ENCODE results near the gene DCAF8.

The DCAF8 gene

DNA sequence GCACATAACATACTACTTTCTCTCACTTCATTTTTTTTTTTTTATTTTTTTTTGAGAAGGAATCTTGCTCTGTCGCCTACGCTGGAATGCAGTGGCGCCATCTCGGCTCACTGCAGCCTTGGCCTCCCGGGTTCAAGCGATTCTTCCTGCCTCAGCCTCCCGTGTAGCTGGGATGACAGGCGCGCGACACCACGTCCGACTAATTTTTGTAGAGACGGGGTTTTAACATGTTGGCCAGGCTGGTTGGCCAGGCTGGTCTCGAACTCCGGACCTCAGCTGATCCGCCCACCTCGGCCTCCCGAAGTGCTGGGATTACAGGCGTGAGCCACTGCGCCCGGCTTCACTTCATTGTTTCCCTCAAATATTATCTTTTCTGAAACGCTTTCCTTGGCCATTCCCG is 23.2 kb upstream of the DCAF8 start:
- H2BK15ac ChIP-seq (replicated peaks; ENCODE audit: low read depth) = no peak overlapping the region
- H4K5ac ChIP-seq (ENCODE audit: low read length) = no peak overlapping the region
- H2BK5ac ChIP-seq (ENCODE audit: low read length) = no peak overlapping the region
- WGBS (ENCODE audit: extremely low coverage, insufficient coverage, low lambda C conversion rate) = no CpG with 5 or more reads among the region's 23 CpGs
- H3K56ac ChIP-seq (ENCODE audit: low read length) = no peak overlapping the region
- no peak overlapping the region for H3K23ac ChIP-seq (ENCODE audit: low read length)
- no peak for DNase-seq
- peaks cover 8% of the 10 kb centered on the region for H3K36me3 ChIP-seq (ENCODE audit: control insufficient read depth, insufficient read depth, low read length)
- H3K27ac ChIP-seq (ENCODE audit: low read depth, low read length) = no peak overlapping the region
- no peak overlapping the region for H3K9ac ChIP-seq (ENCODE audit: low read length)
- peaks cover 7% of the 10 kb centered on the region for H3K4me1 ChIP-seq (ENCODE audit: control insufficient read depth, low read depth, low read length)
- no peak overlapping the region for H3K18ac ChIP-seq (ENCODE audit: low read length)
- H2AK5ac ChIP-seq (ENCODE audit: low read length) = no peak overlapping the region
- H3K27me3 ChIP-seq (ENCODE audit: insufficient read depth, low read length, poor library complexity) = no peaks in the 10 kb centered on the region
- no peak overlapping the region for H4K8ac ChIP-seq (ENCODE audit: low read depth, low read length)
- H3K4me2 ChIP-seq (ENCODE audit: low read length) = no peak overlapping the region
- no peak overlapping the region for H3K4ac ChIP-seq (ENCODE audit: low read depth, low read length)
- H3K79me2 ChIP-seq (ENCODE audit: control insufficient read depth, insufficient read depth, low read length) = peaks cover 9% of the 10 kb centered on the region
- peaks cover 10% of the 10 kb centered on the region for H3K79me1 ChIP-seq (ENCODE audit: low read length)
- H3K4me3 ChIP-seq (ENCODE audit: low read length) = no peak overlapping the region
- H2BK120ac ChIP-seq (ENCODE audit: low read depth, low read length) = no peak overlapping the region

DNA sequence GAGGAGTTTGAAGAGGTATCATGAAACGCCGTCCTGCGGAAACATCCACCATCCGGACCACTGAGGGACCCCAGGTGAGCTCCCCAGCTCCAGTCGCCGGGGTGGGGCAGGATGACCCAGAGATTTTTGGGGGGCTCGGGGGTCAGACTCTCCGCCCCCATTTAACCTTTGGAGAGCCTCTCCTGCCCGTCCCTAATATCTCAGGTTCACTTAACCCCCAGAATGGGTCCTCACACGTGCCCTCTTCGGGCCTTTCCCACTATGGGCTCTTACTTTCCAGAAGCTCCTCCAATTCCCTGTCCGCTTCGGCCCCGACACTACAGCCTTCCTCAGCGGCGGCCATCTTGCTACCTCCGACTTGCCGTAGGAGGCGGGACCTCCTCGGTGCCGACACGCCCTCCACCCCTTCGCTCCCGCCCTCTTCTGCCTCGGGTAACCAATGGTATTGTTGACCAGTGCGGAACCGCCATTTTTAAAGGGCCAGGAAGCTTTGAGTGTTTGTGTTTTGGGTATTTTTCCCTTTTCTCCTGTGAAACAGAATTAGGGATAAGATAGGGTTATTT is 22.5 kb upstream of the DCAF8 start, which contains the start of gene PEX19:
PEX19 (minus strand) TSS at position 352 of the 563 bp plus-strand sequence; CDS start at position 343, 9 bp downstream.
- DNase-seq = peak; percentile 97
- Histone ChIP-seq H2BK15ac (replicated peaks; ENCODE audit: low read depth) (no peak within 1 kb of the TSS), H3K23ac (ENCODE audit: low read length) (no peak within 1 kb of the TSS), H3K18ac (ENCODE audit: low read length) (peak within 1 kb of the TSS; percentile 55), H3K79me2 (ENCODE audit: control insufficient read depth, insufficient read depth, low read length) (peaks cover 9% of the 10 kb centered on the region), H3K79me1 (ENCODE audit: low read length) (peaks cover 10% of the 10 kb centered on the region), H2AK5ac (ENCODE audit: low read length) (no peak within 1 kb of the TSS), H3K27me3 (ENCODE audit: insufficient read depth, low read length, poor library complexity) (no peaks in the 10 kb centered on the region), H3K4me3 (ENCODE audit: low read length) (peak within 1 kb of the TSS; percentile 75), H4K8ac (ENCODE audit: low read depth, low read length) (peak within 1 kb of the TSS; percentile 70), H3K4me1 (ENCODE audit: control insufficient read depth, low read depth, low read length) (peaks cover 7% of the 10 kb centered on the region), H3K56ac (ENCODE audit: low read length) (peak within 1 kb of the TSS; percentile 93), H3K4ac (ENCODE audit: low read depth, low read length) (peak within 1 kb of the TSS; percentile 41), H2BK5ac (ENCODE audit: low read length) (no peak within 1 kb of the TSS), H4K5ac (ENCODE audit: low read length) (no peak within 1 kb of the TSS), H3K4me2 (ENCODE audit: low read length) (peak within 1 kb of the TSS; percentile 47), H3K9ac (ENCODE audit: low read length) (peak within 1 kb of the TSS; percentile 83), H3K27ac (ENCODE audit: low read depth, low read length) (no peak within 1 kb of the TSS), H2BK120ac (ENCODE audit: low read depth, low read length) (no peak within 1 kb of the TSS), H3K36me3 (ENCODE audit: control insufficient read depth, insufficient read depth, low read length) (peaks cover 6% of the 10 kb centered on the region)
- no CpG with 5 or more reads among the region's 27 CpGs for WGBS (ENCODE audit: extremely low coverage, insufficient coverage, low lambda C conversion rate)

DNA sequence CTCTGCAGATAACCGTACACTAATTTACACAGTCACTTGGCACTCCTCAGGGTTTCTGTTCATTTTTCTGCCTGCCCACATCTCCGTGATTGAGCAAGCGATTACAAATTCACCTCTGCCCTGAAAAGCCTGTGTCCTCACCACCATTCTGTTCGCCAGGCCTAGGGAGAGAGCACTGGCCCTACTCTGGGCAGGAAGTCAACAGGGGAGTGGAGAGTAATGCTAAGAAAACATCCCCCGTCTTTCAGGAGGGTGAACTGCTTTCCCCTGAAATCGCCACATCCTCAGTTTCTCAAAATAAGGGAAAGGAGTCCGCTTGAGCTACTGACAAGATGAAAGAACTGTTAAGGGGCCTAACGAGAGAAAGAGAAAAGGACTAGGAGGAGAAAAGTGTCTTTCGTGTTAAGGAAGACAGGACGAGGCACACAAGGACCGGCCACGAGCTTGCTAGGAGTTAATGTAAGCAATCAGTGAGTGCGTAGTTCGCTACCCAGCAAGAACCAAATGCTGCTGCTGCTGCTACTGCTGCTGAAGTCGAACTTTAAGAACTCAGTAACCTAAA is 22.0 kb upstream of the DCAF8 start:
- Histone ChIP-seq H3K27me3 (ENCODE audit: insufficient read depth, low read length, poor library complexity) (no peaks in the 10 kb centered on the region), H3K23ac (ENCODE audit: low read length) (no peak overlapping the region), H3K4me1 (ENCODE audit: control insufficient read depth, low read depth, low read length) (peaks cover 7% of the 10 kb centered on the region), H3K36me3 (ENCODE audit: control insufficient read depth, insufficient read depth, low read length) (peaks cover 6% of the 10 kb centered on the region), H3K18ac (ENCODE audit: low read length) (no peak overlapping the region), H3K27ac (ENCODE audit: low read depth, low read length) (no peak overlapping the region), H3K79me2 (ENCODE audit: control insufficient read depth, insufficient read depth, low read length) (peaks cover 9% of the 10 kb centered on the region), H2BK15ac (replicated peaks; ENCODE audit: low read depth) (no peak overlapping the region), H3K4me3 (ENCODE audit: low read length) (peak overlapping the region; percentile 75), H3K4ac (ENCODE audit: low read depth, low read length) (no peak overlapping the region), H3K4me2 (ENCODE audit: low read length) (peak overlapping the region; percentile 47), H4K8ac (ENCODE audit: low read depth, low read length) (no peak overlapping the region), H4K5ac (ENCODE audit: low read length) (no peak overlapping the region), H2AK5ac (ENCODE audit: low read length) (no peak overlapping the region), H2BK120ac (ENCODE audit: low read depth, low read length) (no peak overlapping the region), H2BK5ac (ENCODE audit: low read length) (no peak overlapping the region), H3K9ac (ENCODE audit: low read length) (peak overlapping the region; percentile 83), H3K56ac (ENCODE audit: low read length) (peak overlapping the region; percentile 93), H3K79me1 (ENCODE audit: low read length) (peaks cover 10% of the 10 kb centered on the region)
- WGBS (ENCODE audit: extremely low coverage, insufficient coverage, low lambda C conversion rate) = no CpG with 5 or more reads among the region's 15 CpGs
- DNase-seq = peak; percentile 61

DNA sequence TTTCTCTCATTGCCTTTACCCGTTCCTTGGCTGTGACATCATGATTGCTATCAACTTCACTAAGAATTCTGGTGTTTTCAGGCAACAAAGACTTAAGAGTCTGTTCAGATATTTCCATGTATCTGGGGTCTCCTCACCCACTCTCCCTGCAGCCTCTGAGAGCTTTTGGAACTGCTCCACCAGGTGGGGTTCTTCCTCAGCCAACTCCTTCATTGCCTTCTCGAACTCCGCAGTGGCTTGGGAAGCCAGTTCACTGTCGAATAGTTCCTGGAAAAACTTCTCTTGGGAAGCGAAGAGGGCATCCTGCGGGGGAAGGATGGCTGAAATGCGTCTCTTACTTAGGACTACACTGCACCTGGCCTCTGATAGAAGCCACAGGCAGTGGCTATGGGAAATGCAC is 20.5 kb upstream of the DCAF8 start:
- no peak overlapping the region for H3K9ac ChIP-seq (ENCODE audit: low read length)
- peak; percentile 42 for DNase-seq
- no peaks in the 10 kb centered on the region for H3K27me3 ChIP-seq (ENCODE audit: insufficient read depth, low read length, poor library complexity)
- H3K56ac ChIP-seq (ENCODE audit: low read length) = no peak overlapping the region
- no peak overlapping the region for H4K5ac ChIP-seq (ENCODE audit: low read length)
- H2BK120ac ChIP-seq (ENCODE audit: low read depth, low read length) = no peak overlapping the region
- peaks cover 10% of the 10 kb centered on the region for H3K79me1 ChIP-seq (ENCODE audit: low read length)
- peaks cover 7% of the 10 kb centered on the region for H3K4me1 ChIP-seq (ENCODE audit: control insufficient read depth, low read depth, low read length)
- H4K8ac ChIP-seq (ENCODE audit: low read depth, low read length) = no peak overlapping the region
- H3K36me3 ChIP-seq (ENCODE audit: control insufficient read depth, insufficient read depth, low read length) = peaks cover 11% of the 10 kb centered on the region
- H3K79me2 ChIP-seq (ENCODE audit: control insufficient read depth, insufficient read depth, low read length) = peaks cover 9% of the 10 kb centered on the region
- no peak overlapping the region for H3K4me2 ChIP-seq (ENCODE audit: low read length)
- no CpG with 5 or more reads among the region's 7 CpGs for WGBS (ENCODE audit: extremely low coverage, insufficient coverage, low lambda C conversion rate)
- no peak overlapping the region for H2BK5ac ChIP-seq (ENCODE audit: low read length)
- no peak overlapping the region for H3K23ac ChIP-seq (ENCODE audit: low read length)
- no peak overlapping the region for H2AK5ac ChIP-seq (ENCODE audit: low read length)
- no peak overlapping the region for H3K4me3 ChIP-seq (ENCODE audit: low read length)
- H3K18ac ChIP-seq (ENCODE audit: low read length) = no peak overlapping the region
- H2BK15ac ChIP-seq (replicated peaks; ENCODE audit: low read depth) = no peak overlapping the region
- no peak overlapping the region for H3K4ac ChIP-seq (ENCODE audit: low read depth, low read length)
- no peak overlapping the region for H3K27ac ChIP-seq (ENCODE audit: low read depth, low read length)

DNA sequence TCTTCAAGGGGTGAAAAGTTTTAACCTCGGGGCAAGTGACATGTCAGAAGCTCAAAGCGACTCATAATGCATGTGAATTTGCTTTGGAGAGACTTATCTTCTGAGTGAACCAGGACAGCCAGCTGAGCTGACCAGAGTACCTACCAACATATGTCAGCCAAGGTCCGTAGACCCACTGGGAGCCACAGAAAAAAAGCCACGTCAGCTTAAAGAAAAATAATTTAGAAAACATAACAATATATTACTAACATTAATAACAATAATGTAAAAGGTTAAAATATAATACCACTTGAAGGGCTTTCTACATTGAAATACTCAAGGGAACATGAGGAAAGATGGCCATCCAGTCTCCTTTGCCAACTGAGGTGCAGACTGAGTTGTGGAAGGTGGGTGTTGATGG is 15.6 kb upstream of the DCAF8 start:
- H2BK15ac ChIP-seq (replicated peaks; ENCODE audit: low read depth) = no peak overlapping the region
- no peak overlapping the region for H3K9ac ChIP-seq (ENCODE audit: low read length)
- no peak overlapping the region for H3K18ac ChIP-seq (ENCODE audit: low read length)
- H2BK120ac ChIP-seq (ENCODE audit: low read depth, low read length) = no peak overlapping the region
- peaks cover 2% of the 10 kb centered on the region for H3K79me1 ChIP-seq (ENCODE audit: low read length)
- no peak overlapping the region for H4K8ac ChIP-seq (ENCODE audit: low read depth, low read length)
- H3K4me1 ChIP-seq (ENCODE audit: control insufficient read depth, low read depth, low read length) = no peaks in the 10 kb centered on the region
- peaks cover 13% of the 10 kb centered on the region for H3K36me3 ChIP-seq (ENCODE audit: control insufficient read depth, insufficient read depth, low read length)
- no peaks in the 10 kb centered on the region for H3K27me3 ChIP-seq (ENCODE audit: insufficient read depth, low read length, poor library complexity)
- no peak overlapping the region for H3K27ac ChIP-seq (ENCODE audit: low read depth, low read length)
- no peaks in the 10 kb centered on the region for H3K79me2 ChIP-seq (ENCODE audit: control insufficient read depth, insufficient read depth, low read length)
- no peak overlapping the region for H4K5ac ChIP-seq (ENCODE audit: low read length)
- no CpG with 5 or more reads among the region's 4 CpGs for whole genome bisulfite sequencing (ENCODE audit: extremely low coverage, insufficient coverage, low lambda C conversion rate)
- no peak overlapping the region for H3K4me3 ChIP-seq (ENCODE audit: low read length)
- H3K4me2 ChIP-seq (ENCODE audit: low read length) = no peak overlapping the region
- H3K4ac ChIP-seq (ENCODE audit: low read depth, low read length) = no peak overlapping the region
- H3K23ac ChIP-seq (ENCODE audit: low read length) = no peak overlapping the region
- H2BK5ac ChIP-seq (ENCODE audit: low read length) = no peak overlapping the region
- H2AK5ac ChIP-seq (ENCODE audit: low read length) = no peak overlapping the region
- DNase-seq = no peak
- no peak overlapping the region for H3K56ac ChIP-seq (ENCODE audit: low read length)

DNA sequence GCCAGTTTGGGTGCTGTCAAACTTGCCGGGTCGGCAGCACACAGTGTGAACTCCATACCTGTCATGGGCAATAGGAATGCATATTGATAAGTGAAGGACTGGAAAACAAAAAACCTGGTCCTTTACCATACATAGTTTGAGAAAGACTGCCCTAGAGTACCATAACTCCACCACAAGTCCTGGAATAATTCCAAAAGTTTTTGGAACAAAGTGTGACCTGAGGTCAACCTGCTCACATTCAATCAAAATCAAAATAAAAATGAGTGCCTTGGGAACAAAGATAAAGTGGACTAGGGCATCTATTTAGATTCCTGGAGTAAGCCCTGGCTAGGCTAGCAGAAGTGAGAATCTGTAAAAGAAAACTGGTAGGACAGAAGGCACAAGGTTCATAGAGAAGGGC is 15.0 kb upstream of the DCAF8 start:
- no peak overlapping the region for H3K9ac ChIP-seq (ENCODE audit: low read length)
- no peak overlapping the region for H3K27ac ChIP-seq (ENCODE audit: low read depth, low read length)
- no peak overlapping the region for H3K4me3 ChIP-seq (ENCODE audit: low read length)
- no peak overlapping the region for H3K56ac ChIP-seq (ENCODE audit: low read length)
- no peak overlapping the region for H3K4ac ChIP-seq (ENCODE audit: low read depth, low read length)
- no peak overlapping the region for H2BK15ac ChIP-seq (replicated peaks; ENCODE audit: low read depth)
- H4K8ac ChIP-seq (ENCODE audit: low read depth, low read length) = no peak overlapping the region
- no peak overlapping the region for H4K5ac ChIP-seq (ENCODE audit: low read length)
- H3K18ac ChIP-seq (ENCODE audit: low read length) = no peak overlapping the region
- H3K79me1 ChIP-seq (ENCODE audit: low read length) = peaks cover 2% of the 10 kb centered on the region
- DNase-seq = no peak
- H3K36me3 ChIP-seq (ENCODE audit: control insufficient read depth, insufficient read depth, low read length) = peaks cover 13% of the 10 kb centered on the region
- no peaks in the 10 kb centered on the region for H3K4me1 ChIP-seq (ENCODE audit: control insufficient read depth, low read depth, low read length)
- no peaks in the 10 kb centered on the region for H3K79me2 ChIP-seq (ENCODE audit: control insufficient read depth, insufficient read depth, low read length)
- H3K23ac ChIP-seq (ENCODE audit: low read length) = no peak overlapping the region
- H3K4me2 ChIP-seq (ENCODE audit: low read length) = no peak overlapping the region
- no peaks in the 10 kb centered on the region for H3K27me3 ChIP-seq (ENCODE audit: insufficient read depth, low read length, poor library complexity)
- no CpG with 5 or more reads among the region's 2 CpGs for WGBS (ENCODE audit: extremely low coverage, insufficient coverage, low lambda C conversion rate)
- no peak overlapping the region for H2BK120ac ChIP-seq (ENCODE audit: low read depth, low read length)
- no peak overlapping the region for H2AK5ac ChIP-seq (ENCODE audit: low read length)
- H2BK5ac ChIP-seq (ENCODE audit: low read length) = no peak overlapping the region

Measured in mesendoderm (in vitro differentiated cells).